ENCODE measurements around the gene FARSA.

FARSA gene

GRCh38 chr19:12946731-12947496 is 13.4 kb upstream of the FARSA start:
- peak overlapping the region; percentile 88 to 90 for H3K4me3 ChIP-seq (ENCODE audit: low read depth in 1 of 2, low read length in 2 of 2)
- no peaks in the 10 kb centered on the region for H3K27me3 ChIP-seq (ENCODE audit: control insufficient read depth in 1 of 2, insufficient read depth in 2 of 2, low read length in 2 of 2)
- H3K36me3 ChIP-seq (ENCODE audit: control insufficient read depth in 1 of 2, insufficient read depth in 2 of 2, low read length in 2 of 2) = peaks cover 24 to 60% of the 10 kb centered on the region in 2 donors
- peak overlapping the region; percentile 79 to 83 for H3K9ac ChIP-seq (ENCODE audit: low read depth in 1 of 2, low read length in 2 of 2)
- peaks cover 26 to 39% of the 10 kb centered on the region in 2 donors for H3K4me1 ChIP-seq (ENCODE audit: control insufficient read depth in 1 of 2, insufficient read depth in 2 of 2, low read length in 2 of 2)
- no peak overlapping the region for H3K27ac ChIP-seq (ENCODE audit: low read depth, low read length)
- no peaks in the 10 kb centered on the region for H3K9me3 ChIP-seq (ENCODE audit: control insufficient read depth in 1 of 2, low read length in 2 of 2)

GRCh38 chr19:12946092-12946721 is 12.7 kb upstream of the FARSA start:
- peaks cover 26 to 45% of the 10 kb centered on the region in 2 donors for H3K4me1 ChIP-seq (ENCODE audit: control insufficient read depth in 1 of 2, insufficient read depth in 2 of 2, low read length in 2 of 2)
- peak overlapping the region; percentile 88 to 90 for H3K4me3 ChIP-seq (ENCODE audit: low read depth in 1 of 2, low read length in 2 of 2)
- H3K27ac ChIP-seq (ENCODE audit: low read depth, low read length) = peak overlapping the region; percentile 89
- peaks cover 24 to 62% of the 10 kb centered on the region in 2 donors for H3K36me3 ChIP-seq (ENCODE audit: control insufficient read depth in 1 of 2, insufficient read depth in 2 of 2, low read length in 2 of 2)
- H3K27me3 ChIP-seq (ENCODE audit: control insufficient read depth in 1 of 2, insufficient read depth in 2 of 2, low read length in 2 of 2) = no peaks in the 10 kb centered on the region
- H3K9me3 ChIP-seq (ENCODE audit: control insufficient read depth in 1 of 2, low read length in 2 of 2) = no peaks in the 10 kb centered on the region
- peak overlapping the region; percentile 79 to 83 for H3K9ac ChIP-seq (ENCODE audit: low read depth in 1 of 2, low read length in 2 of 2)

GRCh38 chr19:12945479-12946091 is 12.1 kb upstream of the FARSA start, which contains the start of gene RAD23A:
Gene RAD23A (plus strand): TSS chr19:12945862. CDS start chr19:12945949, 87 bp downstream.
- peaks cover 28 to 66% of the 10 kb centered on the region in 2 donors for H3K36me3 ChIP-seq (ENCODE audit: control insufficient read depth in 1 of 2, insufficient read depth in 2 of 2, low read length in 2 of 2)
- H3K27ac ChIP-seq (ENCODE audit: low read depth, low read length) = peak within 1 kb of the TSS; percentile 89
- peak within 1 kb of the TSS; percentile 79 to 83 for H3K9ac ChIP-seq (ENCODE audit: low read depth in 1 of 2, low read length in 2 of 2)
- no peaks in the 10 kb centered on the region for H3K27me3 ChIP-seq (ENCODE audit: control insufficient read depth in 1 of 2, insufficient read depth in 2 of 2, low read length in 2 of 2)
- H3K4me3 ChIP-seq (ENCODE audit: low read depth in 1 of 2, low read length in 2 of 2) = peak within 1 kb of the TSS; percentile 88 to 90
- peaks cover 32 to 51% of the 10 kb centered on the region in 2 donors for H3K4me1 ChIP-seq (ENCODE audit: control insufficient read depth in 1 of 2, insufficient read depth in 2 of 2, low read length in 2 of 2)
- no peaks in the 10 kb centered on the region for H3K9me3 ChIP-seq (ENCODE audit: control insufficient read depth in 1 of 2, low read length in 2 of 2)

GRCh38 chr19:12944104-12944674 is 10.7 kb upstream of the FARSA start:
- no peak overlapping the region for H3K9ac ChIP-seq (ENCODE audit: low read depth in 1 of 2, low read length in 2 of 2)
- peaks cover 44 to 65% of the 10 kb centered on the region in 2 donors for H3K4me1 ChIP-seq (ENCODE audit: control insufficient read depth in 1 of 2, insufficient read depth in 2 of 2, low read length in 2 of 2)
- no peaks in the 10 kb centered on the region for H3K27me3 ChIP-seq (ENCODE audit: control insufficient read depth in 1 of 2, insufficient read depth in 2 of 2, low read length in 2 of 2)
- H3K27ac ChIP-seq (ENCODE audit: low read depth, low read length) = no peak overlapping the region
- H3K9me3 ChIP-seq (ENCODE audit: control insufficient read depth in 1 of 2, low read length in 2 of 2) = no peaks in the 10 kb centered on the region
- no peak overlapping the region for H3K4me3 ChIP-seq (ENCODE audit: low read depth in 1 of 2, low read length in 2 of 2)
- H3K36me3 ChIP-seq (ENCODE audit: control insufficient read depth in 1 of 2, insufficient read depth in 2 of 2, low read length in 2 of 2) = peaks cover 28 to 64% of the 10 kb centered on the region in 2 donors

GRCh38 chr19:12943437-12944044 is 10.0 kb upstream of the FARSA start:
- Histone ChIP-seq H3K4me3 (ENCODE audit: low read depth in 1 of 2, low read length in 2 of 2) (no peak overlapping the region), H3K4me1 (ENCODE audit: control insufficient read depth in 1 of 2, insufficient read depth in 2 of 2, low read length in 2 of 2) (peaks cover 44 to 65% of the 10 kb centered on the region in 2 donors), H3K36me3 (ENCODE audit: control insufficient read depth in 1 of 2, insufficient read depth in 2 of 2, low read length in 2 of 2) (peaks cover 22 to 58% of the 10 kb centered on the region in 2 donors), H3K27me3 (ENCODE audit: control insufficient read depth in 1 of 2, insufficient read depth in 2 of 2, low read length in 2 of 2) (no peaks in the 10 kb centered on the region), H3K9me3 (ENCODE audit: control insufficient read depth in 1 of 2, low read length in 2 of 2) (no peaks in the 10 kb centered on the region), H3K27ac (ENCODE audit: low read depth, low read length) (no peak overlapping the region), H3K9ac (ENCODE audit: low read depth in 1 of 2, low read length in 2 of 2) (no peak overlapping the region)

GRCh38 chr19:12940897-12941296 is 7.4 kb upstream of the FARSA start:
- no peaks in the 10 kb centered on the region for H3K9me3 ChIP-seq (ENCODE audit: control insufficient read depth in 1 of 2, low read length in 2 of 2)
- H3K4me3 ChIP-seq (ENCODE audit: low read depth in 1 of 2, low read length in 2 of 2) = peak overlapping the region; percentile 94 to 97
- peaks cover 19 to 47% of the 10 kb centered on the region in 2 donors for H3K36me3 ChIP-seq (ENCODE audit: control insufficient read depth in 1 of 2, insufficient read depth in 2 of 2, low read length in 2 of 2)
- no peaks in the 10 kb centered on the region for H3K27me3 ChIP-seq (ENCODE audit: control insufficient read depth in 1 of 2, insufficient read depth in 2 of 2, low read length in 2 of 2)
- H3K9ac ChIP-seq (ENCODE audit: low read depth in 1 of 2, low read length in 2 of 2) = peak overlapping the region; percentile 84 to 94
- no peak overlapping the region for H3K27ac ChIP-seq (ENCODE audit: low read depth, low read length)
- peaks cover 42 to 55% of the 10 kb centered on the region in 2 donors for H3K4me1 ChIP-seq (ENCODE audit: control insufficient read depth in 1 of 2, insufficient read depth in 2 of 2, low read length in 2 of 2)

- Histone ChIP-seq H3K27me3 (ENCODE audit: control insufficient read depth in 1 of 2, insufficient read depth in 2 of 2, low read length in 2 of 2) (no peaks in the 10 kb centered on the region), H3K36me3 (ENCODE audit: control insufficient read depth in 1 of 2, insufficient read depth in 2 of 2, low read length in 2 of 2) (peaks cover 19 to 47% of the 10 kb centered on the region in 2 donors), H3K9ac (ENCODE audit: low read depth in 1 of 2, low read length in 2 of 2) (peak overlapping the region; percentile 84 to 94), H3K4me3 (ENCODE audit: low read depth in 1 of 2, low read length in 2 of 2) (peak overlapping the region; percentile 94 to 97), H3K27ac (ENCODE audit: low read depth, low read length) (peak overlapping the region; percentile 35), H3K4me1 (ENCODE audit: control insufficient read depth in 1 of 2, insufficient read depth in 2 of 2, low read length in 2 of 2) (peaks cover 39 to 55% of the 10 kb centered on the region in 2 donors), H3K9me3 (ENCODE audit: control insufficient read depth in 1 of 2, low read length in 2 of 2) (no peaks in the 10 kb centered on the region)
These were observed 6.5 kb upstream of the FARSA start for GRCh38 chr19:12939975-12940423.

GRCh38 chr19:12938779-12939601 is 5.5 kb upstream of the FARSA start:
- Histone ChIP-seq H3K9ac (ENCODE audit: low read depth in 1 of 2, low read length in 2 of 2) (peak overlapping the region; percentile 84 to 94), H3K36me3 (ENCODE audit: control insufficient read depth in 1 of 2, insufficient read depth in 2 of 2, low read length in 2 of 2) (peaks cover 19 to 41% of the 10 kb centered on the region in 2 donors), H3K27me3 (ENCODE audit: control insufficient read depth in 1 of 2, insufficient read depth in 2 of 2, low read length in 2 of 2) (no peaks in the 10 kb centered on the region), H3K27ac (ENCODE audit: low read depth, low read length) (peak overlapping the region; percentile 83), H3K9me3 (ENCODE audit: control insufficient read depth in 1 of 2, low read length in 2 of 2) (no peaks in the 10 kb centered on the region), H3K4me1 (ENCODE audit: control insufficient read depth in 1 of 2, insufficient read depth in 2 of 2, low read length in 2 of 2) (peaks cover 36 to 55% of the 10 kb centered on the region in 2 donors), H3K4me3 (ENCODE audit: low read depth in 1 of 2, low read length in 2 of 2) (peak overlapping the region; percentile 94 to 97)

Data from duodenal mucosa (tissue), 2 donors.